ENCODE data around the gene DNER.

DNER gene

GRCh38 chr2:229431327-229431954 lies 282.9 kb downstream of the DNER start:
- peak; percentile 8 to 54 for DNase-seq

- no peak for DNase-seq
Observed at GRCh38 chr2:229429589-229429988, 284.8 kb downstream of the DNER start.

GRCh38 chr2:229426464-229426863 lies 287.9 kb downstream of the DNER start:
- peak; percentile 31 to 86 for DNase-seq

DNA sequence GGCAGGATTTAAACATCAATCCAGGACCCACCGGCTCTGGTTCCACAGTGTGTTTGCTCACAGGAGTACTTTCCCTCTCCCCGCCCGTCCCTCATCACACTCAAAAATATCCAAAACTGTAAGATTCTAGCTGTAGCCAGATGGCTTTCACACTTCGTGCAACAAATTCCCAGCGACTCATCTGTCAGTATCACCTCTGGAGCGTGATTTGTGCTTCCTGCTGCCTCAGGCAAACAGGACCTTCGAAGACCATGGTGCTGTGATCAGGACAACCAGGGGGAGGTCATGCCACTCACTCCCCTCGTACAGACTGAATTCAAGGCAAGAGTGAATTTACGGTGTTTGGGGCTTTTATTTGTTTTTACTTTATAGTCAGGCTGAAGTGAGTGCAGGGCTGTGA lies 288.8 kb downstream of the DNER start:
- DNase-seq = peak in 1 of 2 experiments; percentile 47

DNA sequence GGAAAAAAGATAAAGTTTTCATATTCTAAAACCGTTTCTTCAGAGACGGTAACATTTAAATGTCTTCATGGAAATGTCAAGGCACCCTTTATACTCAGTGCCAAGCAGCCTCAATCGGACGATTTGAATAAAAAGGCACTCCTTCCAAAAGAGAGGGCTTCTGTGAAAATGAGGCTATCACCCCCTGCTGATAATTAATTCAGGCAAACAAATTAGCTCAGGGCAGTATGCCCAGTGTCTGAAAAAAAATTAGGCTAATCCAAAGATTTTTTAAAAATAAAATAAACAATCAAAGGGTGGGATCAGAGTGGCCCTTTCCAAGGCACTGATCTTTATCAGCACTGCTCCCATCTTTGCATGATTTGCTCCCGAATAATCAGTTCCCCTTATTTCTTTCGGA lies 292.3 kb downstream of the DNER start:
- DNase-seq = no peak

- no peak for DNase-seq
Observed at GRCh38 chr2:229419158-229419557, 295.2 kb downstream of the DNER start.

DNA sequence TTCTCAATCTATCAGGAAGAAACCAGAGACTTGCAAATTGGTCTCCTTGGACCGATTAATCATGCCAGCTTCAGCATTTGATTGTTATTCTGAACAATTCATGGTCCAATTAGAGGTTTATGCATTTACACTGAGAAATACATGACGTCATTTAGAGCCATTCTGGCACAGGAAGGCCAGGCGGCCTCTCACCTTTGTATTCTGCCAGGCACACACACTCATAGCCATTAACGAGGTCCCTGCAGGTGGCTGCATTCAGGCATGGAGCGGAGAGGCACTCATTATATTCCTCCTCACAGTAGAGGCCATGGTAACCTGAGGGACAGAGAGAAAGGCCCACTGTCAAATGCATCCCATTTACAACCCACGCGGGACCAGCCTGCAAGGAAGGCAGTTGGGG lies 296.4 kb downstream of the DNER start:
- DNase-seq = no peak

DNA sequence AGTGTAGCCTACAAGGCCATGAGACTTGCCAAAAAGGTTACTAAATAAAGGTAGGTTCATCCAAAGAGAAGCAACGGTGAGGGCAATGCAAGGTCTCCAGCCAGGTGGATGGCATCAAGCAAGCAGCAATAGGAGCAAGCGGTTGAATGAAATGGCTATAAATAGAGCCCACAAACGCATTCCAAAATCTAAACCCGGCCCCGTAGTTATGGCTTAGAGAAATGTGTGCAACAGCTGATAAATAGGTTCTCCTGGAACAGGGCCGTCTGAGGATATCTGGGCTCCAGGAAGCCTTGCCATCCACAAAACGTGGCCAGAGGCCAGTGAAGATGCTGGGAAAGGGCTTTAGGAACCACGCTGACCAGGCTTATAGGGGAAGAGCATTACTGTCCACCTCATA lies 297.2 kb downstream of the DNER start:
- DNase-seq = no peak

DNA sequence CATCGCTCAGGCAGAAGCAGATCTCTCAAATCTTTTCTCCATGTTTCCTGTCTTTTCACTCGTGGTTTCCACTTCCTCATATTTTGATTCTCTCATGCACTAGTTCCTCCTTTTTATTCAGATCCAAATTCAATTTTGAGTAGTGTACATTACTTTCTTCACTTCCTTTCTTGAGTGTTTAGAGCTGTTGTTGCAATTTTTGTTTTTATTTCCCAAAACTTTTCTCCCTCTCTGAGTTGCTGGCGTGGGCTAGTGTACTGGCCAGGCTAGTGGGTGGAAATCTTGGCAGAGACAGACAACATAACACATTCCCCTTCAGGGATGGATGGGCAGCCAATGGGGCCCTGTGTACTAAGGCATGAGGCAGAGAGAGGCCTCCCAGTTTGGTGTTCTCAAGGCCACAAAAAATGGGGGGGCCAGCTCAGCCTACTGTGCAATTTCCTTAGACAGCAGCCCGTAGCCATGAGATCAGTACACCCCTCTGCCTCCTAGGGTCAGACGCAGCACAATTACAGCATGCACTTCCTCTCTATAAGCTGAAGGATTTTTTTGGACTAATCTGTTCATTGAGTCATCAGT lies 298.1 kb downstream of the DNER start:
- no peak for DNase-seq

DNA sequence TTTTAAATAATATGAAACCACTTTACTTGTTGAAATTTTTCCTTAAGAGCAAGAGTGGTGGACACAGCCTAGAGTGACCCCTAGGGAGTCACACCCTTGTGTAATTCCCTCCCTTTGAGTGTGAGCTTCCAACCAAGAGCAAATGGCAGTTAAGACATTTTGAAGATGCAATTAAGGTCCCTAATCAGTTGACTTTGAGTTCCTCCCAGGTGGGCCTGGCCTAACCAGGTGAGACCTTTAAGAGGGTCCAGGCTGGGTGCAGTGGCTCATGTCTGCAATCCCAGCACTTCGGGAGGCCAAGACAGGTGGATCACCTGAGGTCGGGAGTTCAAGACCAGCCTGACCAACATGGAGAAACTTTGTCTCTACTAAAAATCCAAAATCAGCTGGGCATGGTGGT lies 299.7 kb downstream of the DNER start:
- DNase-seq = no peak

DNA sequence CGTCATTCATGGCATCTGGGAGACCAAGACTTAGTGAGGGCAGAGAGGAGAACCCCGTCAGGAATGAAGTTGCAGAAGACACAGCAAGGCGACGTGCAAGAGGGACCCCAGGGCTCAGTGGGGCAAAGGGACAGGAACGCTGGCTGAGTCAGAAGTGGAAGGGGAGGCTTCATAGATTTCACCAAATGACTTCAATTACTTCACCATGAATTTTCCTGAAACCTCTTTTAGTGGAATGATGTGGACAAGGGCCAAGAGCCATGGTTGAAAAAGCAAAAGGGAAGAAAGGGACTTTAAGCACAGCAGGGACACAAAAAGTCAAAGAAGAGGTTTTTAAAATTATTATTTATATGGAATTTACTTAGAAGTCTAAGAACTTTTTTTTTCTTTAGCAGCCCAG lies 301.7 kb downstream of the DNER start:
- no peak for DNase-seq

GRCh38 chr2:229410946-229411345 lies 303.4 kb downstream of the DNER start:
- no peak for DNase-seq

DNA sequence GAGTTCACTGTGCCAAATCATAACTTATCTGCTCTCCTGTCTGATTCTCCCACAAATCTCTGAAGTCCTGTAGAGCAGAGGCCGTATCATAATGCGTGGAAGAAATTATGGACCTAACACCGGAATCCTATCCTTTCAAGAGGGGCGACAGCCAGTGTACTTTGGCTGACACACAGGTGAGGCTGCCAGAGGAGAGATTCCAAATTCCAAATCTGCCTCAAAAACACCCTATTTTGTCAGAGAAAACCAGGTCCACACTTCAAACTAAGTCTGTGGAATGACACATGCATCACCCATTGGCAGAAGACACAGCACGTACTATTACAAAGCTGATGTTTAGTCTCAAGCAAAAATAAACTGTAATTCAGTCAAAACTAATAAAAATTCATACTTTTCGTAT lies 304.1 kb downstream of the DNER start:
- no peak for DNase-seq

- DNase-seq = peak; percentile 16 to 69
Observed at GRCh38 chr2:229409751-229410181, 304.6 kb downstream of the DNER start.

- no peak for DNase-seq
Observed at GRCh38 chr2:229408962-229409361, 305.4 kb downstream of the DNER start.

DNA sequence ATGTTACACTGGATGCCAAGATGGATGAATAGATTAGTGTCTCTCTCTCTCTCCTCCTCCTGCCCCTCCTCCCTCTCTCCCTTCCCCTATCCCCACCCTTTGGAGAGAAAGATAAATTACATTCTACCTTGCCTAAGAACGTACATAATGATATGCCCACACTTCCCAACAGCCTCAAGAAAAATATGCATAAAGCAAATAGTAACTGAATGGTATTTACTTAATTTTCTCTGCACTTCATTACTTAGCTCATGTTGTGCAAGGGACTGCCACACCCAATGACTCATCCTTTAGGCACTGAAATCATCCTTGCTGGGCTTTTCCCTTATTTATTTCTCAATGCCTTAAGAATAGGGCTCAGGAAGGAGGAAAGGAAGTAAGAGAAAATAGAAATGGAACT lies 306.0 kb downstream of the DNER start:
- no peak for DNase-seq

- DNase-seq = no peak
Observed at GRCh38 chr2:229407170-229407569, 307.2 kb downstream of the DNER start.

- DNase-seq = no peak
Observed at GRCh38 chr2:229405796-229406195, 308.6 kb downstream of the DNER start.

GRCh38 chr2:229403296-229403695 lies 311.1 kb downstream of the DNER start:
- no peak for DNase-seq

- DNase-seq = no peak
Observed at GRCh38 chr2:229401171-229401865, 313.0 kb downstream of the DNER start.

- DNase-seq = no peak
Observed at GRCh38 chr2:229393926-229394325, 320.4 kb downstream of the DNER start.

- no peak for DNase-seq
Observed at GRCh38 chr2:229392196-229392595, 322.2 kb downstream of the DNER start.

GRCh38 chr2:229388731-229389130 lies 325.6 kb downstream of the DNER start:
- no peak for DNase-seq

DNA sequence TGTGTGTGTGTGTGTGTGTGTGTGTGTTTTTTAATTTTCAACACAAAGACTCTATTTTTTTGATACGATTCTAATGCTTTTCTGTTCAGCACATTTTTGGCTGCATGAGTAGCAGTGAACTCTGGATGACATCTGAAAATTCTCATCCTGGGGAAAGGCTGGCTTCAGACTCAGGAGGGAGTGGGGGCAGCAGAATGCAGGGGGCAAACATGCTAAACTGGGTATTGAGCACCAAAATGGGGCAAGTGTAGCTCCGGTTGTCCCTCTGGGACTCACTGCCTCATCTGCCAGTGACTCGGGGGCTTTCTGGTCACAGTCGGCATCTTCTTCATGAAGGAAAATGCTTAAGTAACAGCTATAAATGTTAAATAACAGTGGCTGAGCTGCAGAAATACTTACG lies 326.5 kb downstream of the DNER start:
- no peak for DNase-seq
